LNCAP (cell line): ENCODE results near the gene ARSI.

ENCODE experiments used
- CTCF ChIP-seq: fragments of 450-650 bp; IDR thresholded peaks from 2 replicates; pipeline ENCODE4 v1.5.1; 2017; ENCODE audit warnings: mild to moderate bottlenecking

The ARSI gene

GRCh38 chr5:150302301-150303069 is at the start of gene ARSI:
ARSI (minus strand) TSS chr5:150302905; CDS start chr5:150302373, 532 bp downstream.
- no peak for TF ChIP-seq CTCF

- TF ChIP-seq CTCF = peak; percentile 83
Observed at GRCh38 chr5:150350524-150351344, 48.0 kb upstream of the ARSI start.

GRCh38 chr5:150349681-150350275 is 47.1 kb upstream of the ARSI start:
- no peak for TF ChIP-seq CTCF

GRCh38 chr5:150347451-150347850 is 44.7 kb upstream of the ARSI start:
- no peak for TF ChIP-seq CTCF

- no peak for TF ChIP-seq CTCF
Observed at GRCh38 chr5:150347003-150347402, 44.3 kb upstream of the ARSI start.

- no peak for TF ChIP-seq CTCF
Observed at GRCh38 chr5:150346592-150346991, 43.9 kb upstream of the ARSI start.

- TF ChIP-seq CTCF = no peak
Observed at GRCh38 chr5:150345716-150346115, 43.0 kb upstream of the ARSI start.
